HG02943 (cell line): Measurements from ENCODE around the gene XPNPEP2.

Source experiments
- ATAC-seq: cut with Tn5 transposase; IDR thresholded peaks from one replicate; pipeline ENCODE4 v1.9.1; 2021; ENCODE audit warnings: mild to moderate bottlenecking, low read depth, moderate library complexity; ENCODE audit not compliant: unreplicated experiment

The XPNPEP2 gene

GRCh38 chrX:129791336-129791735, 52.6 kb downstream of the XPNPEP2 start:
- ATAC-seq = no peak

DNA sequence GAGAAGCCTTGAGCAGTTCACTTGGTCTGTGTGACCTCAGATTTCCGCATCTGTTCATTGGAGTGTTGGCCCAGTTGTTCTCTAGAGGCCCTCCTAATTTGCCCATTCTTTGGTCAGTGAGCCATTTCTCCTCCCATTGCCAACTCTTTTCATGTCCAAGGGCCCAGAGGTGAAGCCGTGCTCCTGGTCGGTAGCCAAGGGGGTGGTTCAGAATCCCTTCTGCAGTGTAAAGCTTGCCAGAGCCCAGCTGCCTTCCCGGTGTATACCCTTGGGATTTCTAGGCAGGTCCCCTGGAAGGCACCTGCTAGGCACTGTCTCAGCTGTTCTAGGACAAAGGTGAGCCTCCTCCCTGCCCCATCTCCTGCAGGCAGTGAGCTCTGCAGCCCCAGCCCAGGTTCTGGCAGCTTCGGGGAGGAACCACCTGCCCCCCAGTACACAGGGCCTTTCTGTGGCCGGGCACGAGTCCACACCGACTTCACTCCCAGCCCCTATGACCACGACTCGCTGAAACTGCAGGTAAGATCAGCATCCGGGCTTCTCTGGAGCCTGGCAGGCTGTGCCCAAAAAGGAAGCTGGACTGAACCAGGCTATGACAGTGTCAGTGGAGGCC, 53.3 kb downstream of the XPNPEP2 start:
- ATAC-seq = no peak

DNA sequence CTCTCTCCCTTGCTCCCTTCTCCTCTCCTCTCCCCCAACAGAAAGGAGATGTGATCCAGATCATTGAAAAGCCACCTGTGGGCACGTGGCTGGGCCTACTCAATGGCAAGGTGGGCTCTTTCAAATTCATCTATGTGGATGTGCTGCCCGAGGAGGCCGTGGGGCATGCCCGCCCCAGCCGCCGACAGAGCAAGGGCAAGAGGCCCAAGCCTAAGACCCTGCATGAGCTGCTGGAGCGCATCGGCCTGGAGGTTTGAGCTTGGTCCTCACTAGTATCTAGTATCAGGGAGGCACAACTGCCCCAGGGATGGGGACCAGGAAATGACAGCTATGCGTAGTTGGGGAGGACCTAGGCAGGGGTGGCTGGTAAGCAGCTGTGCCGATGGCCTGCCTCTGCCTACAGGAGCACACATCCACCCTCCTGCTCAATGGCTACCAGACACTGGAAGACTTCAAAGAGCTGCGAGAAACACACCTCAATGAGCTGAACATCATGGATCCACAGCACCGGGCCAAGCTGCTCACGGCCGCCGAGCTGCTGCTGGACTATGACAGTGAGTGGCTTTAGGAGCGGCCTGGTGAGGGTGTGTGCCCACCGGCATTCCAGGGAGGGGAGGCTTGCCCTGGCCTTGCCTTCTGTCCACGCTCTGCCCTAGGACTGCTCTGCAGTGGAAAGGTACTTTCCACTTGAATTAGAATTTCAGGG, 54.0 kb downstream of the XPNPEP2 start:
- no peak for ATAC-seq

DNA sequence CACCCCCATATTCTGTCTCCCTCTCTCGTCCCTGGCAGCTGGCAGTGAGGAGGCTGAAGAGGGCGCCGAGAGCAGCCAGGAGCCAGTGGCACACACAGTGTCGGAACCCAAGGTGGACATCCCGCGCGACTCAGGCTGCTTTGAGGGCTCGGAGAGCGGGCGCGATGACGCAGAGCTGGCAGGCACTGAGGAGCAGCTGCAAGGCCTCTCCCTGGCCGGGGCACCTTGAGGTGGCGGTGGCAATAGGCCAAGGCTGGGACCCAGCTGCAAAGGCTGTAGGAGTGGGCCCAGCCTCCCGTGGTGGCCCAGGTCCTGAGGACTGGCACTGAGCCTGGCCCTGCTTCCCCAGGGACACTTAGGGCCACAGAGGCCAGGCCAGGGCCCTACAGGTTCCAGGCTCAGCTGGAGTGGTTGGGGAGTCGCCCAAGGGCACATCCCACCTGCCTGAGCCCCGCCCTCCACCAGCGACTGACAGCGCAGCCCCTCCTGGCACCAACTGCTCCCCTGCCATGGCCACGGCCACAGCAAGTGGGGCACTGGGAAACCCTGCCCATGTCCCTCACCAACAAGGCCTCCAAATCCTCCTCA, 54.9 kb downstream of the XPNPEP2 start:
- ATAC-seq = no peak

DNA sequence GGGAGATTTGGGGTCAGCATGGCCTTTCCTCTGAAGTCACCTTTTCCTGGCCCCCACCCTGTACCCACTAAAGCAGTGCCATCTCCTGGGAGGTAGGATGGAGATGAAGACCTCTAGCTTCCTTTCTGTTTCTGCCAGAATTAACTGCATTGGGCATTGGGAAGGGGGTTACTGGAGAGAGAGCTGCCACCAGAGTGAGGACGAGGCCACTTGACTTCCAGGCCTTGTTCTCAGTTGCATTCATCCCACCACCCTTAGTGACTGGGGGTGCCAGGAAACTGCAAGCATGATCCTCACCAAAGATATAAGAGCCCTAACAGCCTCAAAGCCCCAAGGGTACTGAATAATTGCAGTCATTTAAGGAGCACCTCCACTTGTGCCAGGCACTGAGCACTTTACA, 56.8 kb downstream of the XPNPEP2 start:
- ATAC-seq = no peak

DNA sequence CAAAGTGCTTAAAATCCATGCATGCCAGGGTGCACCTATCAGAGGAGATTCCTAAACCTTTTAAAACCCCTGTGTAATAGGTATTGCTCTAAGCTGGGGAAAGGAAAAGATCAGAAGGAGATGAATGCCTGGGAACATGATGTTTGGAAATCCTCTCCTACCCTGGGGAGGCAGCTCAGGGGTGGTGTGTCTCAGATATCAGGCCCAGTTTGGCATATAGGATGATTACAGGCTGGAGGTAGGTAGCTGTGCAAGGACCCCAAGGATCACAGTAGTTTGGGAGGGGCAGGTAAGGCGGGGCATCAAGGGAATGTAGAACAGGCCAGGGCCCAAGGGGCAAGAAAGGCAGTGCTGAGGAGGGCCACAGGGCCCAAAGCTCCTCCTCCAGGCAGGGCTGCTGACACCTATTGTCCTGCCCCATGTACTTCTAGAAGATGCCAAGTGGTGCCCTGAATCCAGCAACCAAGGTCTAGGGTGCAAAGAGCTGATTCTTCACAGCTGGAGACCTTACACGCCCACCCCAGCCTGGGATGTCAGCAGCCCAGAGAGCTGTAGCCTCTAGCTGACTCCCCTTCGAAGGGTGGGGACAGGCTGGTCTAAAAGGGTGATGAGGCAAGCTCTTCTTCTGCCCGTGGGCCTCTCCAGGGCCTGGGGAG, 58.6 kb downstream of the XPNPEP2 start:
- ATAC-seq = no peak

- no peak for ATAC-seq
Observed at GRCh38 chrX:129798456-129798855, 59.7 kb downstream of the XPNPEP2 start.

DNA sequence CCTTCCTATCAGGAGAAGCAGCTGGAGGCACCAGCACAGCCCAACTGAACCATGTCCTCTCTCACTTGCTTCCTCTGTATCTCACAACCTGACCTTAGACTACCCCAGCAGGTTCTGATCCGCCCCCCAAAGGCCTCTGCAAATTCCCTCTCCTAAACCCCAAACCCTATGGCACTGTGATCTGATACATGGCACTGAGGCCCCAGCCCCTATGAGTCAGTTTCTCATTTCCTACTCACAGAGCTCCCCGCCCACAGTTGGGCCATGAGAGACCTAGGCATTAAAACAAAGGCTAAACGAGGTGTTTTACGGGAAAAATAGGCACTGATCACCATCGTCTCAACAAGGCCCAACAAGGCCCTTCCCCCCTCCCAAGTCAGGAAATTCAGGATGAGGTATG, 60.1 kb downstream of the XPNPEP2 start:
- ATAC-seq = no peak

- ATAC-seq = no peak
Observed at GRCh38 chrX:129800186-129800585, 61.4 kb downstream of the XPNPEP2 start.

DNA sequence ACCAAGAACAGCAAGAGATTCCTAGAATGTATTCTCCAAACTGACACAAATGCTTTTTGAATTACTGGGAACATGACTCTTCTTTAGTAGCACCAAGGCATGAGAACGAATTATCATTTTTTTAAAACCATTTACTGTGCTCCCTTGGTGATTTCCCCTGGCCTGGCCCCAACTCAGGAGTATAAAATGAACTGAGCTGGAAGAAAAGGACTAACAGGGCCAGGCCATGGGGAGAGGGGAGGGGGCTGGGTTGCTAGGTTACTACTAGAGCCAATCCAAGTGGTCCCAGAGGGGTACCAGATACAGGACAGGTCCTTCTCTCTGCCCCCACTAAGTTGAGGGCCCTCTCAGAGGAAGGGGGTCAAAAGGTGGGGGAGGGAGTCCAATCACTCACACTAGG, 64.1 kb downstream of the XPNPEP2 start:
- ATAC-seq = no peak

- no peak for ATAC-seq
Observed at GRCh38 chrX:129804806-129805205, 66.0 kb downstream of the XPNPEP2 start.

DNA sequence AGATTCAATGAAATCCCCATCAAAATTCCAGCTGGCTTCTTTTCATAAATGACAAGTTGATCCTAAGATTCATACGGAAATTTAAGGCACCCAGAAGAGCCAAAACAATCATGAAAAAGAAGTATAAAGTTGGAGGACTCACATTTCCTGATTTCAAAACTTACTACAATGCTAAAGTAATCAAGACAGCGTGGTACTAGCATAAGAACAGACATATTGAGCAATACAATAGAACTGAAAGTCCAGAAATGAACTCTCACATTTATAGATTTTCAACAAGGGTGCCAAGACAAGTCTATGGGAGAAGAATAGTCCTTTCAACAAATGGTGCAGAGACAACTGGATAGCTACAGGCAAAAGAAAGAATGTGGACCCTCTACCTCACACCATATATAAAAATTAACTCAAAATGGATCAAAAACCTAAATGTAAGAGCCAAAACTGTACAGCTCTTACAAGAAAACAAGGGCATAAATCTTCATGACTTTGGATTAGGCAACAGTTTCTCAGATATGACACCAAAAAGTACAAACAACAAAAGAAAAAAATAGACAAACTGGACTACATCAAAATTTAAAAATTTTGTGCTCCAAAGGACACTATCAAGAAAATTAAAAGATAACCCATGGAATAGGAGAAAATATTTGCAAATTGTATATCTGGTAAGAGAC, 69.5 kb downstream of the XPNPEP2 start:
- ATAC-seq = no peak

DNA sequence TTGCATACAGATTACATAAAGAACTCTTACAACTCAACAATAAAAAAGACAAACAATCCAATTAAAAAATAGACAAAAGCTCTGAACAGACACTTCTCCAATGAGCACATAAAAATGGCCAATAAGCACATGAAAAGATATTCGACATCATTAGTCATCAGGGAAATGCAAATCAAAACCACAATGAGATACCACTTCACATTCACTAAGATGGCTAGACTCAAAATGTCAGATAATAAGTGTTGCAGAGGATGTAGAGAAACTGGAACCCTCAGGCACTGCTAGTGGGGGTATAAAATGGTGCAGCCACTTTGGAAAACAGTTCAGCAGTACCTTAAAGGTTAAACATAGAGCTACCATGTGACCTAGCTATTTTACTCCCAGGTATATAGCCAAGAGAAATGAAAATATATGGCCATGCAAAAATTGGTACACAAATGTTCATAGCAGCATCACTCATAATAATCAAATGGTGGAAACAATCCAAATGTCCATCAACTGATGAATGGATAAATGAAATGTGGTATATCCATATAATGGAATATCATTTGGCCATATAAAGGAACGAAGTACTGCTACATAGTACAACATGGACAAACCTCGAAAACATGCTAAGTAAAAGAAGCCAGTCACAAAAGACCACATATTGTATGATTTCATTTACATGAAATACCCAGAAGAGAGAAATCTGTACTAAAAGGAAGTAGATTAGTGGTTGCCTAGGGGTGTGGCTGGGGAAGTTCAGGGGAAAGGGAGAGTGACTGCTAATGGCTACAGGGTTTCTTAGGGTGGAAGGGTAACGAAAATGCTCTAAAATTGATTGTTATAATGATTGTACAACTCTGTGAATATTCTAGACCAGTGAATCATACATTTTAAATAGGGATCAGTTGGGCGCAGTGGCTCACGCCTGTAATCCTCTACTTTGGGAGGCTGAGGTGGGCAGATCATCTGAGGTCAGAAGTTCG, 70.3 kb downstream of the XPNPEP2 start:
- ATAC-seq = no peak

GRCh38 chrX:129813662-129814368, 75.0 kb downstream of the XPNPEP2 start:
- ATAC-seq = no peak

DNA sequence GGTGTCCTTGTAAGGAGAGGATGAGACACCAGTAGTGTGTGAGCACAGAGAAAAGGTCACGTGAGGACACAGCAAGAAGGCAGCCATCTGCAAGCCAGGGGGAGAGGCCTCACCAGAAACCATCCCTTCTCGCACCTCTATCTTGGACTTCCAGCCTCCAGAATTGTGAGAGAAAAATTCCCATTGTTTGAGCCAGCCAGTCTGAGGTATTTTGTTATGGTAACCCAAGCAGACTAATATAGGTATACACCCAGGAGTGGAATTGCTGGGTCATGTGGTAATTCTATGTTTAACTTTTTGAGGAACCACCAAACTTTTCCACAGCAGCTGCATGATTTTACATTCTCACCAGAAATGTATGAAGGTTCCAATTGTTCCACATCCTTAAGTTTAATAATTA, 79.3 kb downstream of the XPNPEP2 start:
- no peak for ATAC-seq
